Esophagus muscularis mucosa (tissue), 4 donors: ENCODE data around the gene PHLPP1.

Source experiments
- CTCF ChIP-seq, 3 experiments: fragments of 200-600 bp in 2 of 3; fragments of 450-650 bp in 1 of 3; sonication (generic) in 2 of 3; IDR thresholded peaks; one replicate each; pipeline ENCODE4 v1.5.1; 2017 to 2019; ENCODE audit warnings: antibody characterized with exemption in 3 of 3, mild to moderate bottlenecking in 2 of 3, moderate library complexity in 1 of 3
- EP300 ChIP-seq: sonication (generic); formaldehyde crosslinking; IDR thresholded peaks from one replicate; pipeline ENCODE4 v1.6.1; 2017; ENCODE audit warnings: antibody characterized with exemption
- POLR2A ChIP-seq: fragments of 450-650 bp; IDR thresholded peaks from one replicate; pipeline ENCODE4 v1.6.1; 2017; ENCODE audit warnings: antibody characterized with exemption, moderate library complexity, mild to moderate bottlenecking, low read depth
- POLR2AphosphoS5 ChIP-seq, 2 donors: sonication (generic); formaldehyde crosslinking; IDR thresholded peaks; one replicate each; pipeline ENCODE4 v1.6.1; 2017; ENCODE audit warnings: antibody characterized with exemption in 2 of 2

GRCh38 chr18:62682371-62682770, 33.0 kb upstream of the PHLPP1 start:
- TF ChIP-seq POLR2AphosphoS5 (IDR thresholded peaks at IDR 0.05) (no peak), CTCF (IDR thresholded peaks at IDR 0.05) (no peak), EP300 (no peak), POLR2A (no peak)
